T-helper 9 cell (primary cell): ENCODE measurements around the gene BCDIN3D.

Experiments used
- DNase-seq: peaks from one replicate; pipeline ENCODE4 v3.0.0-alpha.2; 2020

BCDIN3D gene

GRCh38 chr12:49818241-49818895 is 24.5 kb downstream of the BCDIN3D start:
- DNase-seq = no peak

GRCh38 chr12:49813131-49813530 is 29.8 kb downstream of the BCDIN3D start:
- DNase-seq = no peak

- DNase-seq = no peak
Observed at GRCh38 chr12:49811961-49812401, 30.9 kb downstream of the BCDIN3D start.

GRCh38 chr12:49811136-49811535 is 31.8 kb downstream of the BCDIN3D start:
- no peak for DNase-seq

- no peak for DNase-seq
Observed at GRCh38 chr12:49809906-49810389, 33.0 kb downstream of the BCDIN3D start.

- DNase-seq = no peak
Observed at GRCh38 chr12:49809381-49809905, 33.5 kb downstream of the BCDIN3D start.

GRCh38 chr12:49808686-49809380 is 34.1 kb downstream of the BCDIN3D start:
- no peak for DNase-seq

GRCh38 chr12:49807991-49808580 is 34.8 kb downstream of the BCDIN3D start:
- DNase-seq = no peak

- DNase-seq = no peak
Observed at GRCh38 chr12:49806877-49807276, 36.0 kb downstream of the BCDIN3D start.

- DNase-seq = no peak
Observed at GRCh38 chr12:49806321-49806813, 36.5 kb downstream of the BCDIN3D start.

GRCh38 chr12:49805409-49805808 is 37.5 kb downstream of the BCDIN3D start:
- no peak for DNase-seq

- no peak for DNase-seq
Observed at GRCh38 chr12:49804821-49805220, 38.1 kb downstream of the BCDIN3D start.

- no peak for DNase-seq
Observed at GRCh38 chr12:49803693-49804450, 39.0 kb downstream of the BCDIN3D start.

- DNase-seq = no peak
Observed at GRCh38 chr12:49801141-49802063, 41.5 kb downstream of the BCDIN3D start.

- no peak for DNase-seq
Observed at GRCh38 chr12:49800421-49801140, 42.3 kb downstream of the BCDIN3D start.

- no peak for DNase-seq
Observed at GRCh38 chr12:49798934-49799333, 44.0 kb downstream of the BCDIN3D start.

- no peak for DNase-seq
Observed at GRCh38 chr12:49798248-49798647, 44.7 kb downstream of the BCDIN3D start.

GRCh38 chr12:49797449-49797776 is 45.5 kb downstream of the BCDIN3D start:
- DNase-seq = no peak

- no peak for DNase-seq
Observed at GRCh38 chr12:49796606-49797448, 46.1 kb downstream of the BCDIN3D start.

GRCh38 chr12:49796155-49796554 is 46.8 kb downstream of the BCDIN3D start:
- no peak for DNase-seq
